Epithelial cell of prostate (primary cell): ENCODE results near the gene ZSWIM8.
A peak's percentile ranks its signal among the peaks of the same experiment; 100 is the strongest.
"Not testable (repeated sequence)": the region's sequence is repeated elsewhere in the genome, so short reads cannot be mapped to it uniquely, and the experiment has no call there.

Source experiments
- DNase-seq: peaks from one replicate; pipeline ENCODE4 v3.0.0-alpha.2; 2011; ENCODE audit warnings: low read depth, low spot score
- H3K27ac ChIP-seq: fragments of 450-650 bp; 2 replicates; pipeline ENCODE4 v1.5.1; 2017; ENCODE audit warnings: mild to moderate bottlenecking

The ZSWIM8 gene

DNA sequence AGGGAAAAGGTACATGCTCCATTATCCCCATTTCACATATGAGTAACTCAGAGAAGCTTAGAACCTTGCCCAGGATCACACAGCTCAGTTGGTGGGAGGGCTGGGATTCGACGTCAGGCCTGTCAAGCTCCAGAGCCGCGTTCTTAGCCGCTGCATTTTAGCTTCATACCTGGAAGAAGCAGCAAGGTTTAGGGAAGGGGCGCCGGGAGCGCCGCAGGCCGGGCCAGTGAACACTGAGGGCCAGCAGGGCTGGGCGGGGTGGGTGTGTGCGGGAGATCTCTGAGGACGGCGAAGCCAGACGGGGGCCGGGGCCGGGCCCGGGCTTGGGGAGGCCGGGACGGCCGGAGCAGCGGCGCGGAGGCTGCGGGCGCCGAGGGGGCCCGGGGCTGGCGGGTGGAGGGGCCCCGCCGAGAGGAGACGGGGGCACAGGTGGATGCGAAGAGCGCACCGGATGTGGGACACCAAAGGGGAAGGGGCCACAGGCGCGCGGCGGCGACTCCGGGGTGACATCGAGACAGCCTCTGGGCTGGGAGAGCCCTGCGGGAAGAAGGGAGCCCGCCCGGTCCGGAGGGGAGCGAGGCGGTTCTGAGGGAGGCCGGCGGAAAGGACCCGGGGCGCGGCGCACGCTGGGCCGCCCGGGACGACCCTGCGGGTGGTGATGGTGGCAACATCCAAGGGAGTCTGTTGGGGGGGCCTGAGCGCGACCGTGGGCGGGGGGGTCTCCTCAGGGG lies 25.5 kb downstream of the ZSWIM8 start:
- no peak for DNase-seq
- H3K27ac ChIP-seq = peak overlapping the region; percentile 55

- DNase-seq = no peak
- no peak overlapping the region for H3K27ac ChIP-seq
These were observed 27.3 kb downstream of the ZSWIM8 start for GRCh38 chr10:73812657-73813056.

DNA sequence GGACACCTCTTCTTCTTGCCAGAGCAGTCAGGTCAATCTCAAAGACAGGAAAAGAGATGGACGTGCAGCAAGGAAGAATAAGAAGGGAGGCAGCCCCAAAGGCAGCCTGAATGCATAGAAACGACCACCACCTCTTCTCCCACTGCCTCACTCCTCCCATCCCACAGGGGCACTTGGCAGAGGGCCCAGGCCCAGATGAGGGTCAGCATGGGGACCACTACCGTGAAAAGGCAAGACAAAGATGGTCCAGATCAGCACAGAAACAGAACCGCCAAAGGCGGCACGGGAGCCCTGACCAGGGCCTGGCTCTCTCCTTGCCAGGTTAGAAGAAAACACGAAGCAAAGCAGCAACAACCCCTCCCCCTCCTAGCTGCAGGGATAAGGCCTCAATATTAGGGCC lies 27.9 kb downstream of the ZSWIM8 start:
- no peak for DNase-seq
- no peak overlapping the region for H3K27ac ChIP-seq

DNA sequence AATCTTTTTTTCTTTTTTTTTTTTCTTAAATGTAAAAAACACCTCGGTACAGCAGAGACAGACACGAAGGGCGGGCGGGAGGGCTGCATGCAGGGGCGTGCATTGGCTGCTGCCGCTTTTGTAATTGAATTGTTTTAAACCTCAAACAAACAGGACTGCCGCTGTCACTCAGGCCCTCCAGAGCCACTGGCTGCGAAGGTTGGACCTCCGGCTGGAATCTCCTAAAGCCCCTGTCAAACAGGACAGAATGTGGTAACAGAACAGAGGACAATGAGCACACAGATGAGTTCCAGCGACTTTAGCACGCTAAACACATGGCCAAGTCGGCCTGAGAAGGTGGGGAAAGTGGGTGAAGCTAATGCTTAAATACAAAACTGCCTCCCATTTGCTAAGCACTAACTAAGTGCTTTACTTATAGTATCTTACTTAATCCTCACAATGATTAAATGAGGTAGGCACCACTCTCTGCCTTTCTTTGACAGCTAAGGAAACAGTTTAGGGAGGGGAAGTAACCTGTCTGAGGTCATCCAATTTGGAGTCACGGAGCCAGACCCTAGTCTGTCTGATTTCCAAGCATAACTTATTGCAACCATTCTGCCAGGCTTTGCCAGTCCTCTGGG lies 29.0 kb downstream of the ZSWIM8 start:
- no peak overlapping the region for H3K27ac ChIP-seq

GRCh38 chr10:73814896-73815718 lies 29.7 kb downstream of the ZSWIM8 start:
- no peak overlapping the region for H3K27ac ChIP-seq
- no peak for DNase-seq

More for the DNA sequence above, 29.0 kb downstream of the ZSWIM8 start:
- no peak for DNase-seq

DNA sequence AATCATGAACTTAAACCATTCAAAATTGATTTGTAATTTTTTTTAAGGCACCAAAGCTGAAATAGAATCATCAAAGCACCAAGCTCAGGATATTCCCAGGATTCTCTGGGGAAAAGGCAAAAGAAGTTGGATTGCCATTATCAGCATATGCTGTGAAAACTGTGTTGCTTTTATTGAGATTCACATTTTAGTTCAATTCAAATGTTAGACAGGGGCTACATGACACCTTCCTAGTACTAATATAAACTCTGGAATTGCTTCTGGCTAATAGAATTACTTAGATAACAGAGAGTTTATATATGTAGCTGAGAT lies 30.3 kb downstream of the ZSWIM8 start:
- DNase-seq = no peak
- H3K27ac ChIP-seq = peak overlapping the region; percentile 44

- H3K27ac ChIP-seq = peak overlapping the region; percentile 44
- no peak for DNase-seq
These were observed 31.7 kb downstream of the ZSWIM8 start for GRCh38 chr10:73816917-73817729.

- no peak for DNase-seq
- H3K27ac ChIP-seq = no peak overlapping the region
These were observed 32.4 kb downstream of the ZSWIM8 start for GRCh38 chr10:73817826-73818225.

DNA sequence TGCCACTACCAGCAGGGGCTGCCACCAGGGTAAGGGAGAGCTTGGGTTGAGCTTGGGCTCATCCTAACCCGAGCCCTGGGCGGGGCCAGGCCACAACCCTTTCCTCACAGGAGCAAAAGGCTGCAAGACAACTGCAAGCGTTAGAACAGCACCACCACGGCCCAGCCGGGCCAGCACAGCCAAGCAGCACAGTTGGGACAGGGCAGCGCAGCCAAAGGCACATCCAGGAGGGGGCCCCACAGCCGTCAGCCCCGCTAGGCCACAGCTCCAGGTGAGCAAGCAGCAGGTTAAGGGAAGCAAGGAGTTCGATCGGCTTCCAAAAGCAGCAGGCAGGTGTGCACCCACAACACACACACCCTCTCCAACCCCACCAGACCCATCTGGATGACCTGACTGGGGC lies 33.0 kb downstream of the ZSWIM8 start:
- no peak for DNase-seq
- H3K27ac ChIP-seq = no peak overlapping the region

DNA sequence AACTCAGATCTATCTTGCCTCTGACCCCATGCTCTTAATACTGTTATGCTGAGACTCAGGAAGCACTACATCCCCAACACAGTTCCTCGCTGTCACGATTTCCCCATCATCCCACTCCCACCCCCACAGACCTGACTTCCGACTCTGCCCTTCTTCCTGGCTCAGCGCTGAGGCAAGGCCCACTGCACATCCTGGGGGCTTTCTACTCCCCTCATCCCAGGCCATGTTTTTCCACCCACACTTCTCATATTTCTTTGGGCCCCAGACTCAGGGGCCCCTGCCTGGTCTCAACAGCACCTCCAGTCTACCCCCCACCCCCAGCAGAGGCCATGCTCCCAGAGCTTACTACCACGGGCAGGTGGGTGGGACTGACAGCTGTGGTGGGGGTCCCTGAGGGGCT lies 33.7 kb downstream of the ZSWIM8 start:
- DNase-seq = no peak
- no peak overlapping the region for H3K27ac ChIP-seq

GRCh38 chr10:73819513-73820093 lies 34.2 kb downstream of the ZSWIM8 start:
- peak overlapping the region; percentile 28 for H3K27ac ChIP-seq
- no peak for DNase-seq

GRCh38 chr10:73823391-73823790 lies 38.0 kb downstream of the ZSWIM8 start:
- H3K27ac ChIP-seq = no peak overlapping the region
- no peak for DNase-seq

GRCh38 chr10:73824146-73824725 lies 38.8 kb downstream of the ZSWIM8 start:
- DNase-seq = no peak
- H3K27ac ChIP-seq = no peak overlapping the region

DNA sequence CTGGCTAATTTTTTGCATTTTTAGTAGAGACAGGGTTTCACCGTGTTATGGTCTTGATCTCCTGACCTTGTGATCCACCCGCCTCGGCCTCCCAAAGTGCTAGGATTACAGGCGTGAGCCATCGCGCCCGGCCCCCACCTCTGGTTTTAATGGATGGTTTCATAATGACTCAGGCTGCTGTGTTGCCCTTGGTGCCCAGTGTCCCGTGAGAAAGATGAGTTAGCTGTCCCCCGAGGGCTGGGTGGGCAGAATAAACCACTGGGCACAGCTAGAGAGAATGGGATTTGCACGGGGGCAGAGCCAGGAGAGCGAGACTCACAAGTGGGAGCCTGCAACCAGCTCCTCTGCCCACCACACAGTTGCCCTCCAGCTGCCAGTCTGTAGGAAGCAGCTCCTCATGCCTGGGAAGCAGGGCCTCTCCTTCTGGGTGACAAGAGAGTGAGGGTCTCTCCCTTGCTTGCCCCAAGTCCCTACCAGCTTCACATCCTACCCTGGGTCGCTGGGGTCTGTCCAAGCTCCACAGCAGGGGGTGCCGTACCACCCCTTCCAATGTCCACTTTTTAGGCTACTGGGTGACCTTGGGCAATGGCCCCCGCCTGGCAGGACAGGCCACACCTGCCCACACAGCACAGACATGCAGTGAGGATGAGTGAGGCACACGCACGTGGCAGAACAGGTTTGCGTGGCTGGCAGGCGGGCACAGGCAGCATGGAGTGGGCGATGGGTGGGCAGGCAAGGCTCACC lies 42.1 kb downstream of the ZSWIM8 start:
- H3K27ac ChIP-seq = no peak overlapping the region
- no peak for DNase-seq

DNA sequence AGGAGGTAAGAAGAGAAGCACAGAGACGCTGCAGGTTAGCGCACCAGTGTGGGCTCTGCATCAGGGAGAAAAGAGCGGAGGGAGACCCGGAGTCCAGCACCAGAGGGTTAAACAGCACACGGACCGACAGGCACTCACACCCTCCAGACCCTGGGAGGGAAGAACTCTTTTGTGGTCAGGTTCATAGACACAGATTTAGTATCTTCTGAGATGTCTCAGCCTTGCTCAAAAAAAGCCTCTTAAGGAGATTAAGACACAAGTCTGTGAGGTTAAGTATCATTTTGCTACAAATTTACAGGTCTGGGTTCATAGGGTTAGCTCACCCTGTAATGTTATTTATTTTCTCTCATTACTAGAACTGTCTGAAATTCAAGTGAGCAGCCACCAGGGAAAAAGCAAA lies 42.8 kb downstream of the ZSWIM8 start:
- DNase-seq = no peak
- H3K27ac ChIP-seq = no peak overlapping the region

GRCh38 chr10:73829090-73829489 lies 43.7 kb downstream of the ZSWIM8 start:
- H3K27ac ChIP-seq, DNase-seq: not testable (repeated sequence)

GRCh38 chr10:73836427-73836980 lies 51.1 kb downstream of the ZSWIM8 start:
- no peak for DNase-seq
- no peak overlapping the region for H3K27ac ChIP-seq

- DNase-seq = no peak
These were observed 51.7 kb downstream of the ZSWIM8 start for GRCh38 chr10:73837072-73837471.

More at GRCh38 chr10:73837072-73837471, 51.7 kb downstream of the ZSWIM8 start:
- H3K27ac ChIP-seq = no peak overlapping the region
